B cell (primary cell): Measurements from ENCODE around the gene ZNF827. TPM values are rescaled to one million over a fixed set of nuclear protein-coding genes. Genes with fewer than 3 reads are reported as not detected.

Source experiments
- ATAC-seq: fragments of 200-7000 bp; cut with Tn5 transposase; one replicate; pipeline ENCODE4 v1.10.0; 2021; ENCODE audit warnings: low read depth, mild to moderate bottlenecking, moderate number of reproducible peaks, moderate library complexity
- CTCF ChIA-PET: fragments of 350-600 bp; sonication (Branson Sonifier 250); formaldehyde crosslinking; loops from one replicate; lab custom pipeline; 2021; ENCODE audit warnings: antibody characterized with exemption, inconsistent platforms; lab: Charles Lee
- POLR2A ChIA-PET: fragments of 350-600 bp; sonication (Branson Sonifier 250); formaldehyde crosslinking; loops from one replicate; lab custom pipeline; 2021; ENCODE audit warnings: antibody characterized with exemption; lab: Charles Lee
- DNase-seq: peaks from one replicate; pipeline ENCODE4 v3.0.0; 2013
- H2AFZ ChIP-seq: 2 replicates; pipeline ENCODE4 v1.6.1; 2012; ENCODE audit warnings: mild to moderate bottlenecking, low read depth, low read length; ENCODE audit not compliant: insufficient read depth, poor library complexity, severe bottlenecking
- H3K27ac ChIP-seq, 2 donors: 1 replicate in 1 of 2; 2 replicates in 1 of 2; pipeline ENCODE4 v1.5.1; 2012 to 2013; ENCODE audit warnings: low read length in 2 of 2, mild to moderate bottlenecking in 2 of 2, moderate library complexity in 1 of 2
- H3K27me3 ChIP-seq, 4 experiments: fragments of 200-600 bp in 1 of 4; sonication (generic) in 1 of 4; replicated peaks in 1 of 4; 1 replicate in 2 of 4; 2 replicates in 2 of 4; pipeline versions ENCODE4 v1.6.1 to v1.7.0; 2013 to 2016; ENCODE audit warnings: low read length in 3 of 4, mild to moderate bottlenecking in 2 of 4, mixed read lengths in 1 of 4, moderate library complexity in 1 of 4; ENCODE audit not compliant: insufficient read depth in 4 of 4, control insufficient read depth in 3 of 4; ENCODE audit errors: control extremely low read depth in 1 of 4
- H3K36me3 ChIP-seq, 2 experiments: replicated peaks in 1 of 2; 1 replicate in 1 of 2; 2 replicates in 1 of 2; pipeline versions ENCODE4 v1.6.1 to v1.7.1; 2013; ENCODE audit warnings: low read length in 1 of 2; ENCODE audit not compliant: insufficient read depth in 2 of 2, control insufficient read depth in 1 of 2; ENCODE audit errors: control extremely low read depth in 1 of 2, extremely low read depth in 1 of 2
- H3K4me1 ChIP-seq, 2 donors: fragments of 200-600 bp in 1 of 2; sonication (generic) in 1 of 2; 1 replicate in 1 of 2; 2 replicates in 1 of 2; pipeline versions ENCODE4 v1.5.1 to v1.6.1; 2013 to 2017; ENCODE audit warnings: low read length in 2 of 2; ENCODE audit not compliant: control insufficient read depth in 2 of 2, insufficient read depth in 2 of 2
- H3K4me2 ChIP-seq: replicated peaks from 2 replicates; pipeline ENCODE3; 2012; ENCODE audit warnings: mild to moderate bottlenecking, low read depth, low read length; ENCODE audit not compliant: poor library complexity, severe bottlenecking
- H3K4me3 ChIP-seq, 5 experiments: fragments of 200-600 bp in 1 of 5; sonication (generic) in 1 of 5; 1 replicate in 3 of 5; 2 replicates in 2 of 5; pipeline versions ENCODE4 v1.5.1 to v1.7.0; 2011 to 2016; ENCODE audit warnings: low read length in 4 of 5, mild to moderate bottlenecking in 4 of 5, low read depth in 2 of 5, control low read depth in 1 of 5, moderate library complexity in 1 of 5; ENCODE audit not compliant: insufficient read depth in 1 of 5; ENCODE audit errors: control extremely low read depth in 1 of 5, extremely low read depth in 1 of 5
- H3K79me2 ChIP-seq: fragments of 200-600 bp; sonication (generic); one replicate; pipeline ENCODE4 v1.6.0; 2016; ENCODE audit warnings: low read length; ENCODE audit not compliant: control insufficient read depth, insufficient read depth
- H3K9ac ChIP-seq: fragments of 200-600 bp; sonication (generic); 2 replicates; pipeline ENCODE4 v1.6.1; 2017; ENCODE audit warnings: mild to moderate bottlenecking, low read length, moderate library complexity
- H3K9me3 ChIP-seq, 3 donors: one replicate each; pipeline versions ENCODE4 v1.6.1 to v1.7.1; 2013; ENCODE audit warnings: low read length in 2 of 3; ENCODE audit not compliant: control insufficient read depth in 2 of 3, insufficient read depth in 1 of 3; ENCODE audit errors: control extremely low read depth in 1 of 3
- H4K20me1 ChIP-seq: 2 replicates; pipeline ENCODE4 v1.6.0; 2012; ENCODE audit warnings: mild to moderate bottlenecking, low read length; ENCODE audit not compliant: insufficient read depth, control insufficient read depth, poor library complexity, severe bottlenecking
- H3K27ac Mint-ChIP-seq: one replicate; pipeline ENCODE4 v1.8.0; 2021; ENCODE audit warnings: mixed read lengths
- H3K27me3 Mint-ChIP-seq: one replicate; pipeline ENCODE4 v1.8.0; 2021; ENCODE audit warnings: mixed read lengths
- H3K4me1 Mint-ChIP-seq: one replicate; pipeline ENCODE4 v1.8.0; 2021; ENCODE audit warnings: mixed read lengths
- H3K4me3 Mint-ChIP-seq: one replicate; pipeline ENCODE4 v1.8.0; 2021; ENCODE audit warnings: mixed read lengths
- H3K9me3 Mint-ChIP-seq: one replicate; pipeline ENCODE4 v1.8.0; 2022; ENCODE audit warnings: mixed read lengths; ENCODE audit not compliant: insufficient read depth
- CTCF ChIP-seq: fragments of 200-600 bp; IDR thresholded peaks from one replicate; pipeline ENCODE4 v1.8.0; 2022; ENCODE audit warnings: antibody characterized with exemption, mild to moderate bottlenecking
- EZH2 ChIP-seq: IDR thresholded peaks from 2 replicates; pipeline ENCODE4 v1.6.1; 2012; ENCODE audit warnings: borderline replicate concordance, low read depth, mild to moderate bottlenecking, moderate library complexity, low read length; ENCODE audit not compliant: insufficient read depth, poor library complexity, severe bottlenecking
- WGBS: methylation state at CpG from one replicate; pipeline ENCODE4 v1.1.5; 2013; ENCODE audit warnings: missing lambda C conversion rate; ENCODE audit not compliant: insufficient coverage; 5-methylcytosine and 5-hydroxymethylcytosine counted together
- intact Hi-C: fragments of 100-400 bp; cut with micrococcal nuclease; formaldehyde crosslinking; loops from one replicate; pipeline ENCODE4 v1.10.0; 2022
- polyA plus RNA-seq: library from polyadenylated mRNA; depleted of rRNA; stranded (reverse); fragments of >200 nt; gene quantifications from 2 replicates; pipeline ENCODE4 v1.2.3, GENCODE V29; 2012
- total RNA-seq, 2 donors: library from RNA; stranded (reverse); fragments of 120-200 nt in 1 of 2; gene quantifications; 1 replicate in 1 of 2; 2 replicates in 1 of 2; pipeline versions ENCODE4 v1.2.3 to v1.2.4, GENCODE V29; 2013 to 2022

Gene ZNF827
- total and polyA plus RNA-seq, 2 donors (not counting 1 experiment from before 2014, with no cell fraction given): 20.6 to 30.1 TPM

GRCh38 chr4:145734031-145734430 is 204.6 kb downstream of the ZNF827 start:
- intact Hi-C loops: no loop called here
- no peaks in the 10 kb centered on the region for H3K36me3 ChIP-seq
- no peak for DNase-seq
- peaks cover 5 to 14% of the 10 kb centered on the region in 2 donors for H3K4me1 ChIP-seq
- H3K27ac ChIP-seq: no peak overlapping the region
- WGBS: 100% methylated on average over 2 of the region's 7 CpGs
- peaks cover 20% of the 10 kb centered on the region for H3K4me1 Mint-ChIP-seq
- H3K9me3 Mint-ChIP-seq: no peaks in the 10 kb centered on the region
- ATAC-seq: no peak
- ChIA-PET CTCF (no interaction called here), POLR2A (no interaction called here)
- H3K27me3 Mint-ChIP-seq: peaks cover 17% of the 10 kb centered on the region
- no peak overlapping the region for H3K4me3 ChIP-seq
- no peak overlapping the region for H3K9ac ChIP-seq
- peaks cover 0 to 1% (median 0%) of the 10 kb centered on the region in 3 donors for H3K9me3 ChIP-seq
- peaks cover 0 to 4% (median 2%) of the 10 kb centered on the region in 4 experiments for H3K27me3 ChIP-seq
- H3K79me2 ChIP-seq: no peaks in the 10 kb centered on the region
- TF ChIP-seq EZH2 (no peak), CTCF (no peak)
- peak overlapping the region; percentile 80 for H3K4me3 Mint-ChIP-seq
- no peak overlapping the region for H3K27ac Mint-ChIP-seq
- no peak overlapping the region for H3K4me2 ChIP-seq
- no peaks in the 10 kb centered on the region for H4K20me1 ChIP-seq
- H2AFZ ChIP-seq: peak overlapping the region; percentile 99

GRCh38 chr4:145732895-145733880 is 205.4 kb downstream of the ZNF827 start:
- DNase-seq: peak; percentile 86
- no peaks in the 10 kb centered on the region for H3K36me3 ChIP-seq
- H3K4me1 ChIP-seq: peaks cover 5 to 14% of the 10 kb centered on the region in 2 donors
- no peaks in the 10 kb centered on the region for H3K79me2 ChIP-seq
- POLR2A ChIA-PET: no interaction called here
- Mint-ChIP-seq H3K4me3 (peak overlapping the region; percentile 80), H3K27ac (peak overlapping the region; percentile 34), H3K27me3 (peaks cover 17% of the 10 kb centered on the region), H3K4me1 (peaks cover 20% of the 10 kb centered on the region), H3K9me3 (no peaks in the 10 kb centered on the region)
- H3K9me3 ChIP-seq: peaks cover 0 to 1% (median 0%) of the 10 kb centered on the region in 3 donors
- H3K4me3 ChIP-seq: peak overlapping the region; percentile 48 to 94 (median 65)
- peak overlapping the region; percentile 96 for H3K4me2 ChIP-seq
- WGBS: 3% methylated on average over 58 of the region's 81 CpGs
- peak overlapping the region; percentile 99 for H2AFZ ChIP-seq
- intact Hi-C loops: loop anchor here (1.0 kb wide), 2 partner anchors 114 to 203 kb away; partner anchors contain the start of gene MMAA
- H3K9ac ChIP-seq: peak overlapping the region; percentile 80
- TF ChIP-seq CTCF (no peak), EZH2 (no peak)
- ATAC-seq: peak; percentile 99
- H3K27me3 ChIP-seq: peaks cover 0 to 4% (median 2%) of the 10 kb centered on the region in 4 experiments
- no peaks in the 10 kb centered on the region for H4K20me1 ChIP-seq
- peak overlapping the region in 1 of 2 donors; percentile 44 for H3K27ac ChIP-seq
- CTCF ChIA-PET: no interaction called here
